Stimulated activated CD8-positive, alpha-beta memory T cell treated with anti-CD3 and anti-CD28 coated beads, Interleukin-15, amount 100 ng/mL, for 4 hours (primary cell): ENCODE data around the gene ELP4.
A peak's percentile ranks its signal among the peaks of the same experiment; 100 is the strongest.
"Not testable (repeated sequence)": the region's sequence is repeated elsewhere in the genome, so short reads cannot be mapped to it uniquely, and the experiment has no call there.

Experiments
- DNase-seq, 2 donors: peaks; one replicate each; pipeline ENCODE4 v3.0.0-alpha.2; 2020; ENCODE audit warnings: low read depth in 2 of 2

Gene ELP4, protein sequence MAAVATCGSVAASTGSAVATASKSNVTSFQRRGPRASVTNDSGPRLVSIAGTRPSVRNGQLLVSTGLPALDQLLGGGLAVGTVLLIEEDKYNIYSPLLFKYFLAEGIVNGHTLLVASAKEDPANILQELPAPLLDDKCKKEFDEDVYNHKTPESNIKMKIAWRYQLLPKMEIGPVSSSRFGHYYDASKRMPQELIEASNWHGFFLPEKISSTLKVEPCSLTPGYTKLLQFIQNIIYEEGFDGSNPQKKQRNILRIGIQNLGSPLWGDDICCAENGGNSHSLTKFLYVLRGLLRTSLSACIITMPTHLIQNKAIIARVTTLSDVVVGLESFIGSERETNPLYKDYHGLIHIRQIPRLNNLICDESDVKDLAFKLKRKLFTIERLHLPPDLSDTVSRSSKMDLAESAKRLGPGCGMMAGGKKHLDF

DNA sequence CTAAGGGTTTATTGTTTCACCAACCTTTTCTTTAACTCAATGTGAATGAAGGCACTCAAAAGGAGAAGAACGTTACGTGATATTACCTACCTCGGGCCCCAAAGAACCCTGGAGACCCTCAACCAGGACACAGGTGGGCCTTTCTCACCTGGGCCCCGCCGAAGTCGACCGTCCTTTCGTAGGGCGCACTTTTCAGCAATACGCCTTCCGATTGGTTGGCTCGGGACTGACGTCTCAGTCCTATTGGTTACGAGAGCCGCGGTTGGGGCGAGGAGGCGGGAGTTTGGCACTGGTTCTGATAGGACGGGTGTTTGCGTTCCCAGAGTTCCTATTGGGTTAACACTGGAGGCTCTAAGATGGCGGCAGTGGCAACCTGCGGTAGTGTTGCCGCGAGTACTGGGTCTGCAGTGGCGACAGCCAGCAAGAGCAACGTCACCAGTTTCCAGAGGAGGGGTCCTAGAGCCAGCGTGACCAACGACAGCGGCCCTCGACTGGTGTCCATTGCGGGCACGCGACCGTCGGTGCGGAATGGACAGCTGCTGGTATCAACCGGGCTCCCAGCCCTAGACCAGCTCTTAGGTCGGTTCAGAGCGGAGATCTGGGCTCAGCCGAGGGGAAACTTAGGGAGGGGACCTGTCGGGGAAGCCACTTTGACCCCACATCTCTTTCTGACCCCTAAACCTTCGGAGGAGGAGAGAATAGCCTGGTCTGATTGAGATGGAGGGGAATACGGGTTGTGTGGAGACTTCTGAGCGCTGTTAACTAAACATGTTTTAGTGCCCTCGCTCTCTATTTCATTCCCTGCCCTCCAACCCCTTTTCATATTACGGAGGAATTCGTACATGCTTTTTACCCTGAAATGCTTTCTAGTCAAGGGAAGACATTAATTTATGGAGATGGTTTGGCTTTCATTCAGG is at the start of gene ELP4, which contains the start of gene IMMP1L:
Gene ELP4, plus strand, starts transcription at position 339 of the 917 bp plus-strand sequence. Its CDS starts 18 bp downstream, at position 357.
Gene IMMP1L, minus strand, starts transcription at position 194 of the 917 bp plus-strand sequence. CDS start 46,346 bp downstream, outside the sequence.
- peak; percentile 82 to 92 for DNase-seq

DNA sequence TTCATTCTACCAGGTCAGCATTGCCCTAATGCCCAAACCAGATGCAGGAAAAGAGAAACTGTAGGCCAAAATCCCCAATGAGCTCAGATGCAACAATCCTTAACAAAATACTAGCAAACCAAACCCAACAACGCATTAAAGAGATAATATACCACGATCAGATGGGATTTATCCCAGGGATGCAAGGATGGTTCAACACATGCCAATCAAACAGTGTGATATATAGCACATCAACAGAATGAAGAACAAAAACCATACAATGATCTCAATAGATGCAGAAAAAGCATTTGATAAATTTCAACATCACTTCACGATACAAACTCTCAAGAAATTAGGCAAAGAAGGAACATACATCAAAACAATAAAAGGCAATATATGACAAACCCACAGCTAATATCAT is 45.1 kb upstream of the ELP4 start:
- DNase-seq, result no peak

DNA sequence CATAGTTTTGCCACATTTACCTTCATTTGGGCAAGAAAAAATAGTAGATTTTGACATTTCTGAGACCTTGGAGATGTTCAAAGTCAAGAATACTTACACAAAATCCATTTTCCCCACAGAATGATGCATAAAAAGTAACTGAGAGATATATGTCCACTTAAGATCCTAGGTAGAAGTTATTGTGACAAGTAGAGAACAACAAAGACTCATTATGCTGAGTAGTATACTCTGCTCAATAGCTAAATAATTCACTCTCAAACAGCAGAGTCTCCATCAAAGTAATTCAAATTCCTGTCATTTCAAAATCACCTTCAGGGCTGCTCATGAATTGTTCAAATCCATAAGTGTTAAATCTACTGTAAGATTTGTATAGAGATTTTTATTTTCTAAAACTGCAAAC is 35.5 kb upstream of the ELP4 start:
- no peak for DNase-seq

DNA sequence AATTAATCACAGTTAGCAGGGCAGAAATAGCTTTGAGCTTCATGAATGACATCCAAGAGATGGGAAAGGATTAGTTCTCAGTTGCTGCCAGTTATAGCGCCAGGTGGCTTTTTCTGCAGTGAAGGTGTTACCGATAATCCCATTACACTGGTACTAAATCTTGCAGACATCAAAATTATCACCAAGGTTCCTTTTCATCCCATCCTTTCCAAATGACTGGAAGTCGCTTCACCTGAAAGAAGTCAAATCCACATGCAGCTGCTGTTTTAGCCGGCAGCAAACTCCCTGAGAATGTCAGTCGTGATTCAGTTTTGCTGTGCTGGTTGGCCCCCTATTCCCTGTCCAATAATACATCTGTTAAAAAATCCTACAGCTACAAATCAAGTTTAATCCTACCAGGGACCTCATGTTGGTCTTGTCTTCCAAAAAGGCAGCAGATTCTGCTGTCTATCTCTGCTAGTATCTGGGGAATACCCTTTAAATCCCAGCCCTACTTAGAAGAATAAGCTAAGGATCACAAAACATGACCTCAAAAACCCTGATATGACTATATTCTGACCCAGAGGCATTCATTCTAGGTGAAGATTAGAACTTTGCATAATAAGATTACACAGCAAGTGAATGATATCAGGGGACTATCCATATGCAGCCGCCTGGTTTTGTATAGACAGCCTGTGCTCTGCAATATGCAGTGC is 31.9 kb upstream of the ELP4 start:
- no peak for DNase-seq

DNA sequence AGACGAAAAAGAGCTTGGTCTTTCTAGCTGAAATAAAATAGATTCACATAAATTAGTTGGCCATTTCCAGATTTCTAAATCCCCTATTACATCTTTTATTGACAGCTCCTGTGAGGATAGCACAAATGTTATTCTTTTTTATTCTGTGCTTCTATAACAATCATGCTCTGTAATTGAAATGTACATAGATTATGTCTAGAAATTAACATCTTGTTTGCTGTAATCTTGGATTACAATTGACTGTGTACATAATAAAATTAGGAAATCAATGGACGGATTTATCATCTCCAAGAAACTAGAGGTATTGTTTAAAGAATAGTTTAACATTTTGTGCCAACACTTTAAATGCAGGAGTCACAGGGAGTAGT is 31.4 kb upstream of the ELP4 start:
- no peak for DNase-seq

DNA sequence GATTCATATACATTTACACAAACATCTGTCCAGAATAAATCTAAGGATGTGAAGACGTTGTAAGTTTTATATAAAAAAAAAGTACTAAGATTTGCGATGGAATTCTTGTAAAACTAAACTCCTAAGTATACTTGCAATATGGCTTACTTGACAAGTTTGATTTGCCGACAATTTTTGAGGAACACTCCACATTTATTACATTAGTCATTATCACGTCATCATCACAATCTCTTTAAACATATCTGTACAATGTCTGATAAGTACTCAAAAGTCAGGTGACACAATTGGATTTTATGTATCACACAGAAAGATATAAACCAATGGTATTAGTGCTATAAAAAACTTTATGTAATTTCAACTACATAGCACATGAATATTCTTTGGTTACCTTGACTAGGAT is 30.5 kb upstream of the ELP4 start:
- no peak for DNase-seq

DNA sequence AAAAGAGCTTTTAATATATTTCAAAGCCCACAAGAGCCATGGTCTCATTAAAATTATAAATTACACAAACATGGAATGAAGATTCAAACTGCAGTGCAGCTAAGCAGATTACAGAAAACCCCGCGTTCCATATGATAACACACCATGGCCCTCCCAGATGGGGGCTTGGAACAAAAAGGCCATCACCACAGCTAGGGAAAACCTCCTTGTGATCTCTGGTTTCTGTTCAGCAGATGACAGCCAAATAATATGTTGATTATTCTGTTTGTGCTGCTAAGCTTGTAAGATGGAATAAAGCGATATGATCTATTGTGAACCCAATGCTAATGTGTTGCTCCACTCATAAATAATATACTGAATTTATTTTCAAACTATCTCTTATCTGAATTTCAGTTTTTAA is 28.6 kb upstream of the ELP4 start:
- DNase-seq, result no peak

DNA sequence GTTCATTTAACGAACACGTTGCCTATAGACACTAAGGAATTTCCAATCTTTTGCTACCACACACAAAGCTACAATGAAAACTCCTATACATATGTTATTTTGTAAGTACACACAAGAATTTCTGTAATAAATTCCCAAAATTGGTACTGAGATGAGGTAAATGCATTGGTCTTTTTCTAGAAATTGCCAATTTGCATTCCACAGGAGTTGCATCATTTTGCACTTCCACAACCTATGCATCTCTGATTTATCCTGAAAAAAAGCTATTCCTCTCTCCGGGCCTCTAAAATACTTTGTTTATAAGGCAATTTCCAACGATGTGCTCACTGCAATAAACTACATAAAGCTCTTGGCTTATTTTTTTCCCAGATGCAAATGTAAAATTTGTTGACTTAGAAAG is 25.1 kb upstream of the ELP4 start:
- no peak for DNase-seq

DNA sequence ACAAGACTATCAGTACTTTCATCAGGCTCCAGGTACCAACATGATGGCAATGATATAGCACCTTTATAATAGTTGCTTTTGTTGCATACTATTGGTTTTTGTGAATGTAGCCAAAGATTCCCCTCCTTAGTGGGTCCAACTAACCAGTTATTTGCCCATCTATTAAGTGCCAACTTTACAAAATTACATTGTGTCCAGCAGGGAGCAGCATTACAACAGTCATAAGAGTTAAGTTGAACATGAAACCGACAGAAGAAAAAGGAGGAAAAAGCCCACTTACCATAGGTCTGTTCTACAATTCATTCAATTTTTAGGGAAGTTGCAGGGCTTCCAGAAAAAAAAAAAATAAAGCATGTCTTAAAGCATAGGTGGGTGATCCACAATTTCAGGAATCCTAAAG is 21.7 kb upstream of the ELP4 start:
- no peak for DNase-seq

DNA sequence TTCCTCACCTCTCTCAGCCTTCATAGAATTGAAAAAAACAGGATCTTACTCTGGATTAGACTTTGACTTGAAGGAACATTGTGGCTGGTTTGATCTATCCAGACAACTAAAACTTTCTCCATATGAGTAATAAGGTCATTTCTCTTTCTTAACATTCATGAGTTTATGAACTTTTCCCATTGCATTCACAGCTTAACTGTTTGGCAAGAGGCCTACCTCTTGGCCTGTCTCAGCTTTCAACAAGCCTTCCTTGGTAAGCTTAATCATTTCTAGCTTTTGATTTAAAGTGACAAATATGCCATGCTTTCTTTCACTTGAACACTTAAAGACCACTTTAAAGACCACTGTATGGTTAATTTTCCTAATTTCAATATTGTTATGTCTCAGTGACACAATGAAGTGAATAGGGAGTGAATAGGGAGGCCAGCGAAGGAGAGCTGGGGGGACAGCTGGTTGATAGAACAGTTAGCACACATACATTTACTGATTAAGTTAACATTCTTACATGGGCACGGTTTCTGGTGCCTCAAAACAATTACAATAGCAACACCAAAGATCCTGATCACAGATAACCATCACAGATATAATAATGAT is 17.1 kb upstream of the ELP4 start:
- no peak for DNase-seq

DNA sequence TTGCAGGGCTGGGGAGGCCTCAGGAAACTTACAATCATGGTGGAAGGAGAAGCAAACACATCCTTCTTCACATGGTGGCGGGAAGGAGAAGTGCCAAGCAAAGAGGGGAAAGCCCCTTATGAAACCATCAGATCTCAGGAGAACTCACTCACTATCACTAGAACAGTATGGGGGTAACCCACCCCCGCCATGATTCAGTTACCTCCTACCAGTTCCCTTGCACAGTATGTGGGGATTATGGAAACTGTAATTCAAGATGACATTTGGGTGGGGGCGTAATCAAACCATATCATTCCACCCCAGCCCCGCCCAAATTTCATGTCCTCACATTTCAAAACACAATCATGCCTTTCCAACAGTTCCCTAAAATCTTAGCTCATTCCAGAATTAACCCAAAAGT is 16.3 kb upstream of the ELP4 start:
- no peak for DNase-seq

DNA sequence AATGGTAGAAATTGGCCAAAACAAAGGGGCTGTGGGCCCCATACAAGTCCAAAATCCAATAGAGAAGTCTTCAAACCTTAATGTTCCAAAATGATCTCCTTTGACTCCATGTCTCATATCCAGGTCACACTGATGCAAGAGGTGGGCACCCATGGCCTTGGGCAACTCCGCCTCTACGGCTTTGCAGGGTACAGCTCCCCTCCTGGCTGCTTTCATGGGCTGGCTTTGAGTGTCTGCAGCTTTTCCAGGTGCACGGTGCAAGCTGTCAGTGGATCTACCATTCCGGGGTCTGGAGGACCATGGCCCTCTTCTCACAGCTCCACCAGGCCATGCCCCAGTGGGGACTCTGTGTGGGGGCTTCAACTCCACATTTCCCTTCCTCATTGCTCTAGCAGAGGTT is 15.8 kb upstream of the ELP4 start:
- DNase-seq, result not testable (repeated sequence)

DNA sequence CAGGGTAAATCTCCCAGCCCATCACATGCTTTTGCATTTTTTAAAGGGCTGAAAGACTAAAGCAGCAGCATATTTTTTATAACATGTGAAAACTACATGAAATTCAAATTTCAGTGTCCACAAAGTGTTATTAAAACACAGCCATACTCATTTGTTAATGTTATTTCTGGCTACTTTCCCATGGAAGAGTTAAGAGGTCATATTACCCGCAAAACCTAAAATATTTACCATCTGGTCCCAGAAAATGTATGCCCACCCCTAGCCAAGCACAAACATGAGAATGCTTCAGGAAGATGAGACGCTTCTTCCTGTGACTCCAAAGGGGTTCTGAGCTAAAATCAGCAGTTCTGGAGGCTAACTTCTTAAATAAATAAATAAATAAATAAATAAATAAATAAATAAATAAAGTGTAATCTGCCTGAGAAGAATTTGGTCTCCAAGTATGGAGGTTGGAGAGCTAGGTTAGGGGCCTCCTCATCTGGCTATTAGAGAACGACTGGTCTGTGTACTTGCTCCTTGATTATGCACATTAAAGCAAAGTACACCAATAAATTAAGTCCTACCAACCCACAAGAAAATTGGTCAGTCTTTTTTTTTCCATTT is 9.9 kb upstream of the ELP4 start:
- no peak for DNase-seq

DNA sequence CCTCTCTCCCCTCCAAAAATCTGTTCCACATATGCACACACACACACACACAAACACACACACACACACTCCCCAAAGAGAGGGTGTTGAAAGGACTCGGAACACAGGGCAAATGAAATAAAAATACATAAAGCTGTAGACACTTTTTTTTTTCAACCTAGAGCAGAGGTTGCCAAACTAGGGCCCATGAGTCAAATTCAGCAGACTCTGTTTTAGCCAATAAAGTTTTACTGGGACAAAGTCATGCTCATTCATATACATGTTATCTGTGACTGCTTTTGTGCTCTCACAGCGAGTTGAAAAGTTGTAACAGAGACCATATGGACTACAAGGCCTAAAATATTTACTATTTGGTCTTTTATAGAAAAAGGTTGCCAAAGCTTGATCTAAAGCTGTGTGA is 9.0 kb upstream of the ELP4 start:
- no peak for DNase-seq

DNA sequence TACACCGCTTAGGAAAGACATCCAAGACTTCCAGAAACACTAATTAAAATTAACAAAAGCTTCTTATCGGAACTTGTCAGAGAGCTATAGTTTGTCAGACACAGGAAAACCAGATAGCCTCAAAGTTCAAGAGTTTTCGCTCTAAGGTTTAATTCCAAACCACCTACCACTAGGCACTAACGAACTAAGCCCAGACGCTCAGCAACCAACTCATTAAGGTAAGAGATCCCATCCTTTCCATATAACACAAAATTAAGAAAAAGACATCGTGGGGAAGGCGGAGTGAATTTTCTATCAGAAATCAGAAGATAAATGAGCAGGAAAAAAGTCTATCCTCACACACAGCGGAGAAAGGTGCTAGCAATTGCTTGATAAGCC is 527 bp upstream of the ELP4 start:
- no peak for DNase-seq

DNA sequence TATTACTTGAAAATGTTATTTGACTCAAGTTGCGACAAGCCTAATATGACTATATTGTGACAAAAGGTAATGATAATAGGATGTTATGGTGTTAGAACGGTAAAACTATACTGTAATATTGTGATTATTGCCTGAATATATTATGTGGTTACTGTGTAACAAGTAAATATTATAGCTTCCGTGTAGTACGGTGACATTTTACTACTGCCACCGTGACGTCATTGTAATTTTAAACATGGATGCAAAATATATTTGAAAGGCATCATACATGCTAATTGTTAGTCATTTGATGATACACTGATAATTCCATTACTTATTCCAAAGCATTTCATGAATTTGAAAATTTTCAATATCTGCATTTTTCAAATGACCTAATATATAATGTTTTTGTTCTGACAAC is 2.5 kb downstream of the ELP4 start:
- no peak for DNase-seq

DNA sequence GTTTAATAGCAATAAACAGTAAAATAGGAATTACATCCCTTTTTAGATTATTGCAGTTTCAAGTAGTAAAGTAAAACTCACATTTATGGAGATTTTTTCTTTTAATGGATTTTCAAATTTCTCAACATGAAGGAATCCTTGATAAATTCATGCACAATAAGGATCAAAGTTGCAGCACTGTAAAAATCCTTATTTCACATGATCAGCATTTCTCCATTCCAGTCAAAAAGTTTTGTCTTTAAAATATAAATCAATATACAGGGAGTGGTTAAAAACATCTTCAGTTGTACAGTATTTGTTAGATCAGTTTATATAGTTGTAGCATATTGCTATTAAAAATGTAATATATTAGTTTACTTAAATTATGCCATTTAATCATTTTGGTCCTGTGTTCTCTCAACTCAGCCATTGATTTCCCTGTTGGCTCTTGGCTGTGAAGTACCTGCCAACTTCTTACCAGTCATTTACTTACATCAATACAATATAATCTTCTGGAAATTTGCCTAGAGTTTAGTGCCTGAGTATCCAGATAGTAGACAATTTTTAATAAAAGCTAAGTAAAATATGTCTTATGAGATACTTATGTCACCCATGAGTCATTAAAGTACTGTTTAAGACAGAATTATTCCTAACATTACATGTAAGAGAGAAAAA is 12.1 kb downstream of the ELP4 start:
- DNase-seq, result no peak

DNA sequence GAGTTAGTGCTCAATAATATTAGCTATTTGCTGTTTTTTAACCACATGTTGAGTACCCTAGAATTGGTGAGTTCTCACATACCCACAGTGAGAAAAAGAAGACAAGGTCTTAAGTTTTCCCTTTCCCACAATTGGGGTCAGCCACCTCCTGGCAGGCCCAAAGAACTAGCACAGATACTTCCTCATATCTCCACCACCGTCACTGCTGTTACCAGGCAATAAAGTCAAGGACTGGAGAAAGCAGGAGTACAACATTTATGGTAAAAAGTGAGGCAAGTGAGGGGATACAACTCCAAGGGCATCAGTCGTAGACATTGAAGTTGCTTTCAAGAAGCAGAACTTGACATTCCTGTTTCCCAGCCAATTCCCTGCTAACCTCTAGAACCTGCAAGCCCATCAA is 19.6 kb downstream of the ELP4 start:
- DNase-seq, result no peak

DNA sequence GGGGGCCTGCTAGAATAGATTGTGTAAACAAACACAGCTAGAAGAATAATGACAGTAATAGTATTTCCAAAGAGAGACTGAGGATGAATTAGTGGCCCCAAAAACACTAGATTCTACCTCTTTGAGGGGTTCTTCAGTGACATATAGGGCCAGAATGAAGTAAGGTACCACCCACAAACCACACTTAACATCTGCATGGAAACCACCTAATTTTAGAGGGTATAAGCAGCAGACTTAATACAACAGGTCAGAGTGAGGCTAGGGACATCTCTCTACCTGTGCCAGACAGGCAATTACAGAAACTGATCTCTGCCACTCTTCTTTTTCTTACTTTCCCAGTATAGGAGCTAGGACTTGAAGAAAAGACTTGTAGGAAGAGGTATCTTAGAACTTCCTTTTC is 20.1 kb downstream of the ELP4 start:
- no peak for DNase-seq

DNA sequence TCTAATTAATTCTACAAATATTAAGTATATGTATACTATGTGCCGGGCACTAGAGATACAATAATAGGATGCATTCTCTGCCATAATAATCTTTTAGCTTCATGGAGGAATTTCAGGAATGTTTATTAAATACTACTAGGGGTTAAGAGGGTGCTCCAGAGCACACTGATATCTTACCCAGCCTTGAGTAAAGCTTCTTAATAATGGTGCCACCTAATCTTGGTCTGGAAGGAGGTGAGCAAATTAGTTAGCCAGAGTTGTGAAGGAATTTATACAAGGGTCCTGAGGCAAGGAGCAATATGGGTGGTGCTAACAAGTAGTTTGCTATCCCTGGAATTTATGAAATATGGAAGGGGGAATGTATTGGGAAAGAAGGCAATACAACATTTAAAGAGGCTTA is 21.7 kb downstream of the ELP4 start:
- DNase-seq, result no peak

DNA sequence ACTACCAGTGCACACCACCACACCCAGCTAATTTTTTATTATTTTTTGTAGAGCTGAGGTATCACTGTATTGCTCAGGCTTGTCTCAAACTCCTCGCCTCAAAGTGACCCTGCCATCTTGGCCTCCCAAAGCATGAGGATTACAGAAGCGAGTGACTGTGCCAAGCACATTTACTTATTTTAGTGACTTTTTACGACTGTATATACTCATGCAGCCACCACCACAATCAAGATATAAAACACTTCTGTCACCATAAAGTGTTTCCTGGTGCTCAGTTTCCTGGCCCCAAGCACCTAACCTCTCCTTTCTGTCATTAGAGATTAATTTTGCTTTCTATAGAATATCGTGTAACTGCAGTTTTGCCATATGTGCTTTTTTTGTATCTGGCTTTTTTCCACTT is 25.9 kb downstream of the ELP4 start:
- DNase-seq, result no peak
